ENCODE results near the gene ELP4.

DNA sequence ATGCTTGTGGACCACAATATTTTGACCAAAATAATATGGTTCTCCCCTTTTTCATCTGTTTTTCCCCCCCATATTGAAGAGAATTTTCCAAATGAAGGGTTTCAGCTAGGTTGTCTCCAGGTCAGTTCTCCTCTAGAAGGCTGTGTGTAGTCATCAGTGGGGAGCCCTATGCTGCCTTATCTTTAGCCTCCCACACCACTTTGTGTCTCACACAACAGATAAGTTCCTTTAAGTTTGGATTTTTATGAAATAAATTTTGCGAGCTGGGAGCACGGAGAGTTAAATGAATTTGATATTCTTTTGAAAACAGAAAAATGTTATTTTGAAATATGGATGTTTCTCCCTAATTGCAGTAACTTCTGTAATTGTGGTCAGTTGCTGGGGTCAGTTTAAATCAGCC, 272.7 kb downstream of the ELP4 start:
- TF ChIP-seq, protein P1, sequence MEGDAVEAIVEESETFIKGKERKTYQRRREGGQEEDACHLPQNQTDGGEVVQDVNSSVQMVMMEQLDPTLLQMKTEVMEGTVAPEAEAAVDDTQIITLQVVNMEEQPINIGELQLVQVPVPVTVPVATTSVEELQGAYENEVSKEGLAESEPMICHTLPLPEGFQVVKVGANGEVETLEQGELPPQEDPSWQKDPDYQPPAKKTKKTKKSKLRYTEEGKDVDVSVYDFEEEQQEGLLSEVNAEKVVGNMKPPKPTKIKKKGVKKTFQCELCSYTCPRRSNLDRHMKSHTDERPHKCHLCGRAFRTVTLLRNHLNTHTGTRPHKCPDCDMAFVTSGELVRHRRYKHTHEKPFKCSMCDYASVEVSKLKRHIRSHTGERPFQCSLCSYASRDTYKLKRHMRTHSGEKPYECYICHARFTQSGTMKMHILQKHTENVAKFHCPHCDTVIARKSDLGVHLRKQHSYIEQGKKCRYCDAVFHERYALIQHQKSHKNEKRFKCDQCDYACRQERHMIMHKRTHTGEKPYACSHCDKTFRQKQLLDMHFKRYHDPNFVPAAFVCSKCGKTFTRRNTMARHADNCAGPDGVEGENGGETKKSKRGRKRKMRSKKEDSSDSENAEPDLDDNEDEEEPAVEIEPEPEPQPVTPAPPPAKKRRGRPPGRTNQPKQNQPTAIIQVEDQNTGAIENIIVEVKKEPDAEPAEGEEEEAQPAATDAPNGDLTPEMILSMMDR (IDR thresholded peaks at IDR 0.05), result no peak
- TF ChIP-seq EZH2 (IDR thresholded peaks at IDR 0.05), result no peak

All from neural progenitor cell (in vitro differentiated cells).